Karpas-422 (cell line): ENCODE measurements around the gene SYS1. TPM values are rescaled to one million over a fixed set of nuclear protein-coding genes. Genes with fewer than 3 reads are reported as not detected.
"Not testable (repeated sequence)": the region's sequence is repeated elsewhere in the genome, so short reads cannot be mapped to it uniquely, and the experiment has no call there.

ENCODE experiments used
- DNase-seq: peaks from one replicate; pipeline ENCODE4 v3.0.0-alpha.2; 2015
- H2AFZ ChIP-seq: fragments of 200-600 bp; sonication (generic); 2 replicates; pipeline ENCODE4 v1.6.1; 2014; ENCODE audit warnings: antibody characterized with exemption, low read length, mixed read lengths
- H3K27ac ChIP-seq: fragments of 200-600 bp; sonication (generic); 2 replicates; pipeline ENCODE4 v1.5.1; 2014; ENCODE audit warnings: mild to moderate bottlenecking, low read length, moderate library complexity
- H3K27me3 ChIP-seq: fragments of 200-600 bp; sonication (generic); 2 replicates; pipeline ENCODE4 v1.6.1; 2014; ENCODE audit warnings: low read length, mixed read lengths
- H3K36me3 ChIP-seq: fragments of 200-600 bp; sonication (generic); 2 replicates; pipeline ENCODE4 v1.6.1; 2014; ENCODE audit warnings: low read length, mixed read lengths; ENCODE audit not compliant: insufficient read depth
- H3K4me1 ChIP-seq: fragments of 200-600 bp; sonication (generic); 2 replicates; pipeline ENCODE4 v1.6.1; 2014; ENCODE audit warnings: mild to moderate bottlenecking, low read length, mixed read lengths
- H3K4me2 ChIP-seq: fragments of 200-600 bp; sonication (generic); 2 replicates; pipeline ENCODE4 v1.6.1; 2014; ENCODE audit warnings: low read length, low read depth, mild to moderate bottlenecking; ENCODE audit not compliant: poor library complexity, severe bottlenecking
- H3K4me3 ChIP-seq: fragments of 200-600 bp; sonication (generic); 2 replicates; pipeline ENCODE4 v1.5.1; 2014; ENCODE audit warnings: mild to moderate bottlenecking, antibody characterized with exemption, low read length, mixed read lengths
- H3K79me2 ChIP-seq: fragments of 200-600 bp; sonication (generic); 2 replicates; pipeline ENCODE4 v1.6.1; 2014; ENCODE audit warnings: mild to moderate bottlenecking, low read length, mixed read lengths
- H3K9ac ChIP-seq: fragments of 200-600 bp; sonication (generic); 2 replicates; pipeline ENCODE4 v1.6.0; 2014; ENCODE audit warnings: low read length
- H3K9me2 ChIP-seq: fragments of 200-600 bp; sonication (generic), shearing (Covaris generic); replicated peaks from 2 replicates; pipeline ENCODE4 v1.6.0; 2014; ENCODE audit warnings: mild to moderate bottlenecking, low read length, moderate library complexity; ENCODE audit not compliant: insufficient read depth
- H3K9me3 ChIP-seq: fragments of 300-700, 200-600 bp; sonication (generic); 2 replicates; pipeline ENCODE4 v1.6.1; 2014; ENCODE audit warnings: low read length, mixed read lengths
- H4K20me1 ChIP-seq: fragments of 200-600 bp; sonication (generic); 2 replicates; pipeline ENCODE4 v1.6.1; 2014; ENCODE audit warnings: mild to moderate bottlenecking, antibody characterized with exemption, low read length, low read depth; ENCODE audit not compliant: insufficient read depth
- total RNA-seq: library from RNA; depleted of rRNA; stranded (reverse); fragments of >200 nt; shearing (Covaris generic); gene quantifications from 2 replicates; pipeline ENCODE4 v1.2.3, GENCODE V29; 2014; ENCODE audit warnings: low replicate concordance

The SYS1 gene
- total RNA-seq, 1 experiment from 2014 or later, result 18.6 TPM

DNA sequence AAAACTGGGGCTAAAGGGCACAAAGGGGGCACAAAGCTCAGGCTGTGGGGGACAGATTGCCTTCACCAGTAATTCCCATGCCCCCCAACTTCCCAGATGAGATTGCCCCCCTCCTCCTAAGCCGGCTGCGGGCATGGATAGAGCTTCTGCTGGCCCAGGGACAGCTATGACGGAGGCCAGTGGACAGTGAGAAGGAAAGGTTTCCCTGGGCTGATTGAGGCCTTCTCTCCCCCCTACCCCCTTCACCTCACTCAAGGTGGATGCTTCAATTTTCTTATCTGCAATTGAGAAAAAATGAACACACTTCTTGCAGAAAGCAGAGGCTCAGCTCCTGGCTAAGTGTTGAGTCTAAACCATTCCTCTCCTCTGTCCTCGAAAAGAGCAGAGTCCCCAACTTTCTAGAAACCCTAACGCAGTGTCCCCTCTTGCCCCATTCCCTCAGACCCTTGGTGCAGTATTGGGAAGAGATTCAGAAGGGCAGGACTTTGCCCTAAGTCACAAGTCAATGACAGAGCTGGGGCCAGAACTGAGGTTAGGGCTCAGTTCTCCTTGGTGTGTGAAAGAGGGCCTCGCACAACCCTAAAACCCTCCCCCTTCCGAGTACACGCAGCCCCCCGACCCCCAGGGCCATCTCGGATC lies 15.5 kb upstream of the SYS1 start:
- H2AFZ ChIP-seq, result no peak overlapping the region
- H3K4me3 ChIP-seq, result no peak overlapping the region
- no peak overlapping the region for H3K9ac ChIP-seq
- H3K27me3 ChIP-seq, result no peaks in the 10 kb centered on the region
- no peaks in the 10 kb centered on the region for H4K20me1 ChIP-seq
- no peaks in the 10 kb centered on the region for H3K36me3 ChIP-seq
- no peaks in the 10 kb centered on the region for H3K9me3 ChIP-seq
- no peak overlapping the region for H3K4me2 ChIP-seq
- no peaks in the 10 kb centered on the region for H3K4me1 ChIP-seq
- H3K79me2 ChIP-seq, result no peaks in the 10 kb centered on the region
- DNase-seq, result no peak
- H3K9me2 ChIP-seq, result no peaks in the 10 kb centered on the region
- H3K27ac ChIP-seq, result no peak overlapping the region

DNA sequence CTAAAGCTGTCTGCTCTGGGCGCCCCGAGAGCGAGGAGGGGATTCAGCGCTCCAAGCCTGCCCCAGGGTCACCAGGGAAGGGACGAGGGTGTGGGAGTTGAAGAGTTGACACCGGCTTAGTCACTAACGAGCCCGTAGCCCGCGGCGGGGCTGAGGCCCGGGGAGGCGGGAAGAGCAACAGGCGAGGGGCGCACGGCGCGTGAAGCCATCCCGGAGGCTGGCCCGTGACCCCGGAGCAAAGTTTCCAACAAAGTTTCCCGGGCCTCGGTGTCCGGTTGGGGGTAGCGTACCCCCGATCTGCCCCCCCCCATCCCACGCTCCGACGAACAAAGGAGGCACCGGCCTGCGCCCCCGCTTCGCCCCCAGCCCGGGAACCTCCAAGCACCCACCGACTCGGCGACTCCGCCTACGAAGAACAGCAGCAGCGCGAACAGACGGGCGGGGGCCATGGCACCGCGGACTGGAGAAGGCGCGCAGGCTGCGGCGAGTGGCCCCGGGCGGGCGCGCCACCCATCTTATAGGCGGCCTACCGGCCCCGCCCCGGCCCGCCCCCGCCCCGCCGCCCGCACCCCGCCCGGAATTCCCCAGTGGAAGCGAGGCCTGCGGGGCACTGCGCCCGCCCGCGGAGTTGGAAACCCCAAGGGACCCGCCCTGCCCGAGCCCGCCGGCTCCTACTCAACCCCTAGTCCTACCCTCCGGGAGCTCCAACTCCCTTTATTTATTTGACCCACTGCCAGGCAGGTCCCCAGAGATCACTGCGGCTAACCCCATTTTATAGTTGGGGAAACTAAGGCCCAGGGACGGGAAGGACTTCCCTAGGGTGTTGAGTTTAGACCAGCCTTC lies 14.8 kb upstream of the SYS1 start, which contains the start of gene SDC4:
SDC4 (minus strand) TSS at position 489 of the 843 bp plus-strand sequence; CDS start at position 449, 40 bp downstream.
- Histone ChIP-seq H2AFZ (no peak within 1 kb of the TSS), H3K4me3 (no peak within 1 kb of the TSS)

DNA sequence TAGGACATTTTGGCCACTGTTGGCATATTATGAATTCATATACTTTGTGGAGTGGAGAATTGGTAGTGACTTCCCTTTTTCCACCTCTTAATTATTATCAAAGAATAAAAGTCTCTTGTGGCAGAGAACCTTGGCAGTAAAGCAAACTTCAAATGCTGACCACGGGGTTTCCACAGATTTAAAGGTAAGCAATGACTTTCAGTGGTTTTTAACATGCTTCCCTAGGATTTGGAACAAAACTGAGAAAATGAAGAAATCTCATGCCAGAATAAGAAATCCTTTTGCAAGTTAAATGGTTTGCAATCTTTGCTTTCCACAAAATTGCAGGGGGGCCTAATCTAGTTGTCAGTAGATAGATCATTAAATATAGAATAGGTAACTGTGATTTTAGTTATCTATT lies 12.7 kb upstream of the SYS1 start:
- Histone ChIP-seq H3K4me3 (no peak overlapping the region), H3K4me2 (no peak overlapping the region), H3K27ac (no peak overlapping the region), H4K20me1 (no peaks in the 10 kb centered on the region), H3K9me2 (no peaks in the 10 kb centered on the region), H3K4me1 (no peaks in the 10 kb centered on the region), H3K9ac (no peak overlapping the region), H3K36me3 (no peaks in the 10 kb centered on the region), H3K9me3 (no peaks in the 10 kb centered on the region), H3K27me3 (no peaks in the 10 kb centered on the region), H3K79me2 (no peaks in the 10 kb centered on the region), H2AFZ (no peak overlapping the region)
- no peak for DNase-seq

More for the DNA sequence above, 14.8 kb upstream of the SYS1 start, which contains the start of gene SDC4:
- H3K4me2 ChIP-seq, result no peak within 1 kb of the TSS
- H3K79me2 ChIP-seq, result no peaks in the 10 kb centered on the region
- DNase-seq, result no peak
- H3K27ac ChIP-seq, result no peak within 1 kb of the TSS
- H3K27me3 ChIP-seq, result no peaks in the 10 kb centered on the region
- H3K9me2 ChIP-seq, result no peaks in the 10 kb centered on the region
- no peaks in the 10 kb centered on the region for H3K4me1 ChIP-seq
- no peaks in the 10 kb centered on the region for H3K36me3 ChIP-seq
- H4K20me1 ChIP-seq, result no peaks in the 10 kb centered on the region
- no peaks in the 10 kb centered on the region for H3K9me3 ChIP-seq
- no peak within 1 kb of the TSS for H3K9ac ChIP-seq

DNA sequence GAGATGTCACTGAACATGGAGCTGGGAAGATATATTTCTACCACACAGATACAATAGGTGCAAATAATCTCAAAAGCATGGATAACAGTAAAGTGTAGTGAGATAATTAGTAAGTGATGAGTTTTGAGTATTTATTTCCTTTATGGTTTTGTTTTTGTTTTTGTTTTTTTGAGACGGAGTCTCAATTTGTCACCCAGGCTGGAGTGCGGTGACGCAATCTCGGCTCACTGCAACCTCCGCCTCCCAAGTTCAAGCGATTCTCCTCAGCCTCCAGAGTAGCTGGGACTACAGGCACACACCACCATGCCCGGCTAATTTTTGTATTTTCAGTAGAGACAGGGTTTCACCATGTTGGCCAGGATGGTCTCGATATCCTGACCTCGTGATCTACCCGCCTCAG lies 12.2 kb upstream of the SYS1 start:
- not testable (repeated sequence) for H3K79me2 ChIP-seq

DNA sequence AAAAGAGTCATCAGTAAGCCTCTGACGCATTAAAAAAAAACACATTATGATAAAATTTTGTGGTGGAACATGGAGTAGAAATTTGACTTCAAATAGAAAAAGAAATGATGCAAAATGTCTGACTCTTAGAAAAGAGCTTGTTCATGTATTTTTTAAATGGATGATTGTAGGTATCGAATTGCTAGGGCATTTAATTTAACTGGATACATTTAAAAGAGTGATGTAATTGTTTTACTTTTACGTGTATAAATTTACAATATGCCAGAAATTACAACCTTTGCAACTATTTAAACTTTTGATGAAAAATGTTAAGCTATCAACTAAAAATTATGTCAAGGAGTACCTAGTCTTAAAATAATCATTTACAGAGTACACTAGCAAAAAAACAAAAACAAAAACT lies 10.2 kb upstream of the SYS1 start:
- Histone ChIP-seq H3K36me3 (no peaks in the 10 kb centered on the region), H3K4me2 (no peak overlapping the region), H3K9me2 (no peaks in the 10 kb centered on the region), H2AFZ (no peak overlapping the region), H3K79me2 (no peaks in the 10 kb centered on the region), H3K4me3 (no peak overlapping the region), H4K20me1 (no peaks in the 10 kb centered on the region), H3K4me1 (no peaks in the 10 kb centered on the region), H3K27ac (no peak overlapping the region), H3K9me3 (no peaks in the 10 kb centered on the region), H3K27me3 (no peaks in the 10 kb centered on the region), H3K9ac (no peak overlapping the region)
- DNase-seq, result no peak

More for the DNA sequence above, 12.2 kb upstream of the SYS1 start:
- not testable (repeated sequence) for DNase-seq, H3K9me3 ChIP-seq, H3K4me2 ChIP-seq, H2AFZ ChIP-seq, H3K4me3 ChIP-seq, H3K9ac ChIP-seq, H3K9me2 ChIP-seq, H3K27me3 ChIP-seq, H3K4me1 ChIP-seq, H4K20me1 ChIP-seq, H3K27ac ChIP-seq, H3K36me3 ChIP-seq

DNA sequence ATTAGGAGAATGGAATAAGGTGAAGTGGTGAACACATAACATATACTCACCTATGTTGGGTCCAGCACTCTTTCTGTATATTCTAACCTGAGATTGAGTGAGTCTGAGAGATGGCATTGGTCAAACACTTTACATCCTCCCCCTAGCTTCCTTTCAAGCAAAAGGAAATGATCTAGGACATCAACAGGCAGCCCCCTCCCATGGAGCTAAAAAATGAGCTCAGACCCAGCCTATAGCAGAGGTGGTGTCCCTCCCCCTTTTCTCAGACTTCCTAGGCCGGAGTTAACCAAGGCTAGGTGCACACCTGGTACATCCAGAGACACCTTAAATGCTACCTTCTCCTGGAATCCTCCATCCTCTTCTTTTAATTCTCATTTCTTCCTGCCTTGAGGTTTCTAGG lies 9.2 kb upstream of the SYS1 start:
- H3K9me2 ChIP-seq, result no peaks in the 10 kb centered on the region
- no peak overlapping the region for H3K4me3 ChIP-seq
- no peak overlapping the region for H3K9ac ChIP-seq
- no peaks in the 10 kb centered on the region for H3K4me1 ChIP-seq
- no peaks in the 10 kb centered on the region for H3K36me3 ChIP-seq
- no peak overlapping the region for H3K27ac ChIP-seq
- no peak overlapping the region for H2AFZ ChIP-seq
- no peaks in the 10 kb centered on the region for H3K9me3 ChIP-seq
- no peaks in the 10 kb centered on the region for H3K27me3 ChIP-seq
- H4K20me1 ChIP-seq, result no peaks in the 10 kb centered on the region
- no peak for DNase-seq
- no peaks in the 10 kb centered on the region for H3K79me2 ChIP-seq
- H3K4me2 ChIP-seq, result no peak overlapping the region

DNA sequence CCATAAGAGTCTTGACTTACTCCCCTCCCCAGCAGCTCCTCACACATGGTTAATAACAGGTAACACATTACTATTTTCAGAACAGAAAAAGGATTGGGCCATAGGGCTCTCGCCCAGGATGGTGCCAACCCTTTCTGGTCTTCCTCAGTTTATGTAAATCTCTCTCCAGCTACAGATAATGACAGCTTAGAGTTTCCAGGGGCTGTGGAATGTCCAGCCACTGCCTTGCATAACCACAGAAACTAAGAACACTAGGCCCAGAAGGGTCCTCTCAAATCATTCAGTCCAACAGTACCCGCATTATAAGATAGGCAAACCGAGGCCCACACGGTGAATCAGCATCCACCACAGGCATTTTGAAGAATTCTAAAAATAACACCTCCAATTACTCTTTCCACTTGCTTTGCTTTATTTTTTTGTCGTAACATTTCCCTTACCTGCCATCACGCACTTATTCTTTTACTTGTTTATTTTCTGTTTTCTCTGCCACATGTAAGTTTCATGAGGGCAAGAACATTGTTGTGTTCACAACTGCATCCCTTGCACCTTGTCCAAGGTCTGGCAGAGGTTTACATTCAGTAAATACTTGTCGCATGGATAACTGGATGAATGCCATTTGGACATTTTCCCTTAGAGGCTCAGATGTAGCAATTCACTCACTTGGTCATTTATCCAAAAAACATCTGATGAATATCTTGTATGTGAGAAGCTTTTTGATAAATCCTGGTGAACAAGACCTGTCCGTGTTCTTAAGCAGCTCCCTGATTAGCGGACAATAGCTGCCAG lies 8.3 kb upstream of the SYS1 start:
- H3K4me2 ChIP-seq, result no peak overlapping the region
- no peaks in the 10 kb centered on the region for H3K9me2 ChIP-seq
- no peaks in the 10 kb centered on the region for H3K36me3 ChIP-seq
- no peak overlapping the region for H3K9ac ChIP-seq
- H3K4me1 ChIP-seq, result no peaks in the 10 kb centered on the region
- H3K79me2 ChIP-seq, result no peaks in the 10 kb centered on the region
- H3K27ac ChIP-seq, result no peak overlapping the region
- DNase-seq, result no peak
- no peaks in the 10 kb centered on the region for H3K27me3 ChIP-seq
- no peaks in the 10 kb centered on the region for H3K9me3 ChIP-seq
- no peak overlapping the region for H2AFZ ChIP-seq
- no peaks in the 10 kb centered on the region for H4K20me1 ChIP-seq
- no peak overlapping the region for H3K4me3 ChIP-seq
